Sciatic nerve (tissue), 2 donors: ENCODE data around the gene OXCT1. TPM values are rescaled to one million over a fixed set of nuclear protein-coding genes. Genes with fewer than 3 reads are reported as not detected.
A peak's percentile ranks its signal among the peaks of the same experiment; 100 is the strongest.
"Not testable (repeated sequence)": the region's sequence is repeated elsewhere in the genome, so short reads cannot be mapped to it uniquely, and the experiment has no call there.

ENCODE experiments used
- ATAC-seq: fragments of 200-7000 bp; cut with Tn5 transposase; one replicate; pipeline ENCODE4 v1.9.1; 2020; ENCODE audit warnings: mild to moderate bottlenecking, moderate library complexity
- DNase-seq: peaks from one replicate; pipeline ENCODE4 v3.0.0-alpha.2; 2020; ENCODE audit warnings: low spot score
- intact Hi-C: fragments of 100-400 bp; cut with DNase I; formaldehyde crosslinking; loops from one replicate; pipeline ENCODE4 v1.14.2; 2022
- total RNA-seq: library from RNA; stranded (reverse); fragmentation: NEBNext Ultra II Directional; extraction: Animal tissue kit (Norgen Biotek cat#: 25700); gene quantifications from one replicate; pipeline ENCODE4 v1.2.1, GENCODE V29; 2021
- donor health status: DM: no; HTN: no; CAD: no.
- donor health status: DM: no; HTN: no; CAD: no.

Gene OXCT1
- total RNA-seq, 1 donor from 2014 or later, result 29.2 TPM

GRCh38 chr5:41876678-41877077 lies 6.5 kb upstream of the OXCT1 start:
- ATAC-seq (no peak), DNase-seq (no peak)
- intact Hi-C loops, result no loop called here

- DNase-seq, result no peak
- ATAC-seq, result no peak
- intact Hi-C loops, result no loop called here
Measured at GRCh38 chr5:41875121-41875520, 4.9 kb upstream of the OXCT1 start.

GRCh38 chr5:41874512-41875060 lies 4.4 kb upstream of the OXCT1 start:
- no peak for ATAC-seq
- intact Hi-C loops, result no loop called here
- no peak for DNase-seq

GRCh38 chr5:41871852-41872251 lies 1.6 kb upstream of the OXCT1 start:
- intact Hi-C loops, result no loop called here

GRCh38 chr5:41870627-41871048 lies 413 bp upstream of the OXCT1 start:
- intact Hi-C loops, result no loop called here
- no peak for ATAC-seq

More at GRCh38 chr5:41871852-41872251, 1.6 kb upstream of the OXCT1 start:
- DNase-seq, result no peak
- ATAC-seq, result no peak

GRCh38 chr5:41869151-41869723 lies 988 bp downstream of the OXCT1 start:
- DNase-seq (peak; percentile 82), ATAC-seq (peak; percentile 42)
- intact Hi-C loops, result no loop called here

More at GRCh38 chr5:41870627-41871048, 413 bp upstream of the OXCT1 start:
- DNase-seq, result no peak

GRCh38 chr5:41863871-41864486 lies 6.2 kb downstream of the OXCT1 start:
- intact Hi-C loops, result no loop called here
- ATAC-seq, result no peak
- no peak for DNase-seq

- DNase-seq (no peak), ATAC-seq (no peak)
- intact Hi-C loops, result loop anchor here (10.0 kb wide), 2 partner anchors 66 to 906 kb away; partner anchors contain the start of gene FBXO4
Measured at GRCh38 chr5:41858890-41859289, 11.3 kb downstream of the OXCT1 start.

GRCh38 chr5:41857989-41858388 lies 12.2 kb downstream of the OXCT1 start:
- DNase-seq, result no peak
- intact Hi-C loops, result loop anchor here (10.0 kb wide), 2 partner anchors 67 to 907 kb away; partner anchors contain the start of gene FBXO4
- ATAC-seq, result no peak

- ATAC-seq (peak; percentile 91), DNase-seq (no peak)
- intact Hi-C loops, result loop anchor here (10.0 kb wide), 2 partner anchors 68 to 908 kb away; partner anchors contain the start of gene FBXO4
Measured at GRCh38 chr5:41856644-41857491, 13.4 kb downstream of the OXCT1 start.

- intact Hi-C loops, result loop anchor here (10.0 kb wide), 2 partner anchors 73 to 913 kb away; partner anchors contain the start of gene FBXO4
- no peak for DNase-seq
Measured at GRCh38 chr5:41852293-41852692, 17.9 kb downstream of the OXCT1 start.

GRCh38 chr5:41851116-41851515 lies 19.1 kb downstream of the OXCT1 start:
- ATAC-seq (no peak), DNase-seq (no peak)
- intact Hi-C loops, result loop anchor here (10.0 kb wide), 2 partner anchors 74 to 914 kb away; partner anchors contain the start of gene FBXO4

More at GRCh38 chr5:41852293-41852692, 17.9 kb downstream of the OXCT1 start:
- no peak for ATAC-seq

GRCh38 chr5:41848983-41849382 lies 21.2 kb downstream of the OXCT1 start:
- no peak for DNase-seq
- intact Hi-C loops, result loop anchor here (10.0 kb wide), 1 partner anchor 574 kb away; no protein-coding TSS in a partner anchor
- ATAC-seq, result no peak

- DNase-seq, ATAC-seq: not testable (repeated sequence)
- intact Hi-C loops, result loop anchor here (10.0 kb wide), 1 partner anchor 571 kb away; no protein-coding TSS in a partner anchor
Measured at GRCh38 chr5:41845751-41846150, 24.5 kb downstream of the OXCT1 start.

- no peak for ATAC-seq
- no peak for DNase-seq
- intact Hi-C loops, result loop anchor here (10.0 kb wide), 1 partner anchor 570 kb away; no protein-coding TSS in a partner anchor
Measured at GRCh38 chr5:41844502-41844901, 25.7 kb downstream of the OXCT1 start.

- peak; percentile 76 for ATAC-seq
- no peak for DNase-seq
- intact Hi-C loops, result loop anchor here (10.0 kb wide), 1 partner anchor 569 kb away; no protein-coding TSS in a partner anchor
Measured at GRCh38 chr5:41843456-41844370, 26.5 kb downstream of the OXCT1 start.

- intact Hi-C loops, result loop anchor here (10.0 kb wide), 1 partner anchor 568 kb away; no protein-coding TSS in a partner anchor
- ATAC-seq, result no peak
- no peak for DNase-seq
Measured at GRCh38 chr5:41842777-41843176, 27.4 kb downstream of the OXCT1 start.

- DNase-seq (no peak), ATAC-seq (no peak)
- intact Hi-C loops, result loop anchor here (10.0 kb wide), 1 partner anchor 567 kb away; no protein-coding TSS in a partner anchor
Measured at GRCh38 chr5:41841325-41841724, 28.9 kb downstream of the OXCT1 start.
